ENCODE results near the gene RAB26.
"Not testable (repeated sequence)": the region's sequence is repeated elsewhere in the genome, so short reads cannot be mapped to it uniquely, and the experiment has no call there.

DNA sequence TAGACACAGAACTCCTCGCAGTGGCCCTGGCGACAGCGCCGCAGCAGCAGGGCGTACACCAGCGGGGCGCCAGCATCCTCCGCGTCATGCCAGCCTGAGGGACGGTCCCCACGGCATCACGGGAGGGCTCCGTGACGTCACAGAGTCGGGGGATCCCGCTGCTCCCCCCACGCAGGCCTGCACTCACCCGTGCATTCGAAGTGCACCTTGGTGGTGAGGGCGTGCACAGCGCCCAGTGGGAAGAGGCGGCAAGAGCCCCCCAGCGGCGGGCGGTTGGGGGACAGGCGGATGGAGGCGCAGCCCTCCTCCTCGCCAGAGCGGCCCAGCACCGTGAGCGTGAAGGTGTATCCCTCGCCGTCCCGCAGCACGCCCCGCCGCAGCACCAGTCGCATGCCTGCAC is 42.2 kb upstream of the RAB26 start:
- TF ChIP-seq, protein P1, sequence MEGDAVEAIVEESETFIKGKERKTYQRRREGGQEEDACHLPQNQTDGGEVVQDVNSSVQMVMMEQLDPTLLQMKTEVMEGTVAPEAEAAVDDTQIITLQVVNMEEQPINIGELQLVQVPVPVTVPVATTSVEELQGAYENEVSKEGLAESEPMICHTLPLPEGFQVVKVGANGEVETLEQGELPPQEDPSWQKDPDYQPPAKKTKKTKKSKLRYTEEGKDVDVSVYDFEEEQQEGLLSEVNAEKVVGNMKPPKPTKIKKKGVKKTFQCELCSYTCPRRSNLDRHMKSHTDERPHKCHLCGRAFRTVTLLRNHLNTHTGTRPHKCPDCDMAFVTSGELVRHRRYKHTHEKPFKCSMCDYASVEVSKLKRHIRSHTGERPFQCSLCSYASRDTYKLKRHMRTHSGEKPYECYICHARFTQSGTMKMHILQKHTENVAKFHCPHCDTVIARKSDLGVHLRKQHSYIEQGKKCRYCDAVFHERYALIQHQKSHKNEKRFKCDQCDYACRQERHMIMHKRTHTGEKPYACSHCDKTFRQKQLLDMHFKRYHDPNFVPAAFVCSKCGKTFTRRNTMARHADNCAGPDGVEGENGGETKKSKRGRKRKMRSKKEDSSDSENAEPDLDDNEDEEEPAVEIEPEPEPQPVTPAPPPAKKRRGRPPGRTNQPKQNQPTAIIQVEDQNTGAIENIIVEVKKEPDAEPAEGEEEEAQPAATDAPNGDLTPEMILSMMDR (IDR thresholded peaks at IDR 0.05) = not testable (repeated sequence)
- TF ChIP-seq EZH2, EZH2phosphoT487 (IDR thresholded peaks at IDR 0.05): not testable (repeated sequence)

Measured in neural progenitor cell (in vitro differentiated cells).